ENCODE results near the gene PEX14. TPM values are rescaled to one million over a fixed set of nuclear protein-coding genes. Genes with fewer than 3 reads are reported as not detected.

Gene PEX14
- total RNA-seq, 1 experiment from 2014 or later, result 27.3 TPM

- ChIA-PET POLR2A (no interaction called here), CTCF (interaction anchor here (0.5 to 1.0 kb wide), 2 partner anchors 24 to 49 kb away, joined by 3 to 4 read pairs; no protein-coding TSS in a partner anchor)
- DNase-seq (ENCODE audit: low spot score) (no peak), ATAC-seq (no peak)
- TF ChIP-seq RELA (CRISPR knock-in tag; IDR thresholded peaks at IDR 0.05; ENCODE audit: borderline replicate concordance) (no peak), ZNF532 (CRISPR knock-in tag; IDR thresholded peaks at IDR 0.05; ENCODE audit: borderline replicate concordance) (no peak), ZMAT4 (CRISPR knock-in tag; IDR thresholded peaks at IDR 0.05) (no peak), ESRRA (CRISPR knock-in tag; IDR thresholded peaks at IDR 0.05; ENCODE audit: borderline replicate concordance) (no peak), ZBTB21 (CRISPR knock-in tag; IDR thresholded peaks at IDR 0.05; ENCODE audit: borderline replicate concordance) (no peak), STAT6 (CRISPR knock-in tag; conservative IDR thresholded peaks at IDR 0.05; ENCODE audit: low read depth) (no peak), JUN (CRISPR knock-in tag; IDR thresholded peaks at IDR 0.05) (no peak), ZNF219 (CRISPR knock-in tag; IDR thresholded peaks at IDR 0.05; ENCODE audit: borderline replicate concordance) (no peak), ELF4 (CRISPR knock-in tag; IDR thresholded peaks at IDR 0.05; ENCODE audit: low read depth) (no peak), E2F1 (CRISPR knock-in tag; IDR thresholded peaks at IDR 0.05) (no peak), IRF1 (CRISPR knock-in tag; IDR thresholded peaks at IDR 0.05) (no peak), ATF6 (CRISPR knock-in tag; IDR thresholded peaks at IDR 0.05) (no peak), USF2 (CRISPR knock-in tag; IDR thresholded peaks at IDR 0.05) (no peak), ZNF138 (CRISPR knock-in tag; conservative IDR thresholded peaks at IDR 0.05) (no peak), FOXP4 (CRISPR knock-in tag; IDR thresholded peaks at IDR 0.05) (no peak), PREB (CRISPR knock-in tag; IDR thresholded peaks at IDR 0.05; ENCODE audit: borderline replicate concordance) (no peak), ZNF416 (CRISPR knock-in tag; IDR thresholded peaks at IDR 0.05) (no peak), ATF3 (CRISPR knock-in tag; conservative IDR thresholded peaks at IDR 0.05) (no peak)
- no peaks in the 10 kb centered on the region for H3K9me3 Mint-ChIP-seq
- H3K4me3 Mint-ChIP-seq, result no peak overlapping the region
- no peaks in the 10 kb centered on the region for H3K27me3 Mint-ChIP-seq (ENCODE audit: low read depth)
- peak overlapping the region; percentile 45; the same call in 1 of the 2 replicates for H3K27ac Mint-ChIP-seq
- H3K36me3 Mint-ChIP-seq, result 0 out of 2 replicates have a peak, but pooled peaks cover 2% of the 10 kb centered on the region
- peaks cover 3% of the 10 kb centered on the region for H3K4me1 Mint-ChIP-seq
These were observed 150.8 kb downstream of the PEX14 start for GRCh38 chr1:10625554-10625953.

Data from WTC11 (cell line).